Peyer's patch (tissue), 4 donors: ENCODE measurements around the gene DGCR8. TPM values are rescaled to one million over a fixed set of nuclear protein-coding genes. Genes with fewer than 3 reads are reported as not detected.

Experiments used
- DNase-seq, 3 donors: peaks; one replicate each; pipeline ENCODE4 v3.0.0-alpha.2; 2017 to 2019
- H3K27ac ChIP-seq, 4 donors: fragments of 200-600 bp; sonication (generic); one replicate each; pipeline ENCODE4 v1.5.1; 2016 to 2019
- H3K27me3 ChIP-seq, 2 donors: fragments of 200-600 bp; sonication (generic); one replicate each; pipeline ENCODE4 v1.5.1; 2019
- H3K36me3 ChIP-seq, 3 donors: fragments of 200-600 bp; sonication (generic); one replicate each; pipeline ENCODE4 v1.5.1; 2016 to 2019
- H3K4me1 ChIP-seq, 4 donors: fragments of 200-600 bp; sonication (generic); one replicate each; pipeline ENCODE4 v1.5.1; 2016 to 2019
- H3K4me3 ChIP-seq, 4 donors: fragments of 200-600 bp; sonication (generic); 1 replicate in 3 of 4; 2 replicates in 1 of 4; pipeline ENCODE4 v1.5.1; 2016 to 2019; ENCODE audit warnings: mild to moderate bottlenecking in 1 of 4
- H3K9me3 ChIP-seq, 4 donors: fragments of 200-600 bp; sonication (generic); one replicate each; pipeline ENCODE4 v1.5.1; 2016 to 2019; ENCODE audit warnings: mild to moderate bottlenecking in 1 of 4
- POLR2A ChIP-seq, 2 donors: fragments of 450-650 bp; IDR thresholded peaks; one replicate each; pipeline ENCODE4 v1.5.1; 2017; ENCODE audit warnings: antibody characterized with exemption in 2 of 2, mild to moderate bottlenecking in 2 of 2, moderate library complexity in 2 of 2
- total RNA-seq, 4 donors: library from RNA; depleted of rRNA; stranded (reverse); fragments of >200 nt; gene quantifications; one replicate each; pipeline ENCODE4 v1.1.0, GENCODE V29; 2016
- TF ChIP-seq, protein P1 (sequence below), 6 experiments: fragments of 450-650 bp in 4 of 6; fragments of 200-600 bp in 2 of 6; sonication (generic) in 1 of 6; IDR thresholded peaks; one replicate each; pipeline ENCODE4 v1.5.1; 2017 to 2019; ENCODE audit warnings: antibody characterized with exemption in 6 of 6, mild to moderate bottlenecking in 3 of 6, moderate library complexity in 1 of 6

The DGCR8 gene
- total RNA-seq, 4 donors from 2014 or later = 40.6 to 138 (median 64.9) TPM

DNA sequence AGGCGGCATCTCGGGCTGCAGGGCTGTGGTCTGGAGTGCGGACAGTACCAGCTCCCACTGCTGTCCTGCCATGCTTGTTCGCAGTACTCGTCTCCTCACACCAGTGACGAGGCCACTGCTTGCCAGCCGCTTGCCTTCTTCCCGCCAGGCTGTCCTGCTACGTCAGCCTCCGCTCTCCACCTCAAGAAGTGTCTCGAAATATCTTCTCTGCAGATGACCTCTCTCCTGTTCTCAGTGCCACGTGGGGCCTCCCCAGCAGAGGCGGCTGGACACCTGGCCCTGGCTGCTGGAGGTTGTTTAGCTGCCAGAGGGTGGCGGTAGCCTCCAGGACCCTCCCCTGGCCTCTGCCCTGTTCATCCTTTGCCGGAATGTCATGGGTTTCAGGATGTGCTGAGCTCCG is 73.9 kb downstream of the DGCR8 start:
- DNase-seq = no peak
- Histone ChIP-seq H3K27me3 (no peaks in the 10 kb centered on the region), H3K9me3 (no peaks in the 10 kb centered on the region), H3K36me3 (no peaks in the 10 kb centered on the region), H3K4me1 (no peaks in the 10 kb centered on the region), H3K27ac (no peak overlapping the region), H3K4me3 (no peak overlapping the region)
- TF ChIP-seq POLR2A (IDR thresholded peaks at IDR 0.05) = no peak
- TF ChIP-seq, protein P1, sequence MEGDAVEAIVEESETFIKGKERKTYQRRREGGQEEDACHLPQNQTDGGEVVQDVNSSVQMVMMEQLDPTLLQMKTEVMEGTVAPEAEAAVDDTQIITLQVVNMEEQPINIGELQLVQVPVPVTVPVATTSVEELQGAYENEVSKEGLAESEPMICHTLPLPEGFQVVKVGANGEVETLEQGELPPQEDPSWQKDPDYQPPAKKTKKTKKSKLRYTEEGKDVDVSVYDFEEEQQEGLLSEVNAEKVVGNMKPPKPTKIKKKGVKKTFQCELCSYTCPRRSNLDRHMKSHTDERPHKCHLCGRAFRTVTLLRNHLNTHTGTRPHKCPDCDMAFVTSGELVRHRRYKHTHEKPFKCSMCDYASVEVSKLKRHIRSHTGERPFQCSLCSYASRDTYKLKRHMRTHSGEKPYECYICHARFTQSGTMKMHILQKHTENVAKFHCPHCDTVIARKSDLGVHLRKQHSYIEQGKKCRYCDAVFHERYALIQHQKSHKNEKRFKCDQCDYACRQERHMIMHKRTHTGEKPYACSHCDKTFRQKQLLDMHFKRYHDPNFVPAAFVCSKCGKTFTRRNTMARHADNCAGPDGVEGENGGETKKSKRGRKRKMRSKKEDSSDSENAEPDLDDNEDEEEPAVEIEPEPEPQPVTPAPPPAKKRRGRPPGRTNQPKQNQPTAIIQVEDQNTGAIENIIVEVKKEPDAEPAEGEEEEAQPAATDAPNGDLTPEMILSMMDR (IDR thresholded peaks at IDR 0.05) = no peak

DNA sequence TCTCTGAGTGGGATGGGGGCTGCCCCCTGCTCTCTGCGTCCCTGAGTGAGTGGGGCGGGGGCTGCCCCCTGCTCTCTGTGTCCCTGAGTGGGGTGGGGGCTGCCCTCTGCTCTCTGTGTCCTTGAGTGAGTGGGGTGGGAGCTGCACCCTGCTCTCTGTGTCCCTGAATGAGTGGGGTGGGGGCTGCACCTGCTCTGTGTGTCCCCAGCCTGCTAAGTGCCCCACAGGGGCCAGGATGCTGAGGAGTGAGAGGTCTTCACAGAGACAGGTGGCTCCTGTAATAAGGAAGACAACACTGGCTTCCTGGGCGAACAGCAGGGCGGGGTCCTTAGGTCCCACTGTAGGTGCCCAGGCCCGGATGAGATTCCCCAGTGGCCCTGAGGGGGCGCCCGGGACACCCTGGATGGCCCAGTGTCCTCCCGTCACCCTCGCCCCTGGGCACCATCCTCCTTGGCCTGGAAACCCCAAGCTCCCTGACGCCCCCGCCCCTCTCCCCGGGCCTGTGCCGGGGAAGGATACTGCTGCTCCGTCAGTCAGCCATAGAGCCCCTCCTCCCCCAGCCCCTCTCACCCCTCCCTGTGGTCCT is 74.7 kb downstream of the DGCR8 start:
- H3K27me3 ChIP-seq = no peaks in the 10 kb centered on the region
- H3K4me1 ChIP-seq = no peaks in the 10 kb centered on the region
- no peak overlapping the region for H3K4me3 ChIP-seq
- TF ChIP-seq, protein P1 (IDR thresholded peaks at IDR 0.05) = no peak
- TF ChIP-seq POLR2A (IDR thresholded peaks at IDR 0.05) = no peak
- DNase-seq = no peak
- no peaks in the 10 kb centered on the region for H3K9me3 ChIP-seq
- no peak overlapping the region for H3K27ac ChIP-seq
- no peaks in the 10 kb centered on the region for H3K36me3 ChIP-seq

DNA sequence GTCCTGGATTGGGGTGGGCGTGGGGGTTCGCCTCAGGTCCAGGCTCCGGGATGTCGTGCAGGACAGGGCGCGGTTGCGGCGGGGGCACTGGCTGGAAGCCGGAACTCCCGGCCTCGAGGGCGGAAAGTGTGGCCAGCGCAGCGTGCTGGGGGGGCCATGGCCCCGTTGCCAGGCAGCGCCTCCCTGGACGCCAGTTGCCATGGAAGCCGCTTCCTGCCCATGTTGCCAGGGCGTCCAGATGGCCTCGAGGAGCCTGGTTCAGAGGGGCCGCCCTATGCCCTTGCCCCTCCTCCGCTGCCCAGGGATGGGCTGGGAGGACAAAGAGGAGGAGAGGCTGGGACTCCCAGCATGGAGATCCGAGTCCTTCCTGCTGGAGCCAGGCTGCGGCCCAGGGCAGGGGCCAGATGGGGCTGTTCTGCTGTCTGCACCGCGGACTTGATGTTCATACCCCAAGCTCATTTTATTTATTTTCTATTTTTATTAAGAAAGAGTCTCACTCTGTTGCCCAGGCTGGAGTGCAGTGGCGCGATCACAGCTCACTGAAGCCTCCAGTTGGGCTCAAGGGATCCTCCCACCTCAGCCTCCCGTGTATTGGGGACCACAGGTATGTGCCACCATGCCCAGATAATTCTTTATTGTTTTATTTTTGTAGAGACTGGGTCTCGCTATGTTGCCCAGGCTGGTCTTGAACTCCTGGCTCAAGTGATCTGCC is 75.4 kb downstream of the DGCR8 start:
- Histone ChIP-seq H3K9me3 (no peaks in the 10 kb centered on the region), H3K27me3 (no peaks in the 10 kb centered on the region), H3K27ac (no peak overlapping the region), H3K36me3 (no peaks in the 10 kb centered on the region), H3K4me1 (no peaks in the 10 kb centered on the region), H3K4me3 (no peak overlapping the region)
- TF ChIP-seq, protein P1 (IDR thresholded peaks at IDR 0.05) = no peak
- TF ChIP-seq POLR2A (IDR thresholded peaks at IDR 0.05) = no peak
- no peak for DNase-seq

DNA sequence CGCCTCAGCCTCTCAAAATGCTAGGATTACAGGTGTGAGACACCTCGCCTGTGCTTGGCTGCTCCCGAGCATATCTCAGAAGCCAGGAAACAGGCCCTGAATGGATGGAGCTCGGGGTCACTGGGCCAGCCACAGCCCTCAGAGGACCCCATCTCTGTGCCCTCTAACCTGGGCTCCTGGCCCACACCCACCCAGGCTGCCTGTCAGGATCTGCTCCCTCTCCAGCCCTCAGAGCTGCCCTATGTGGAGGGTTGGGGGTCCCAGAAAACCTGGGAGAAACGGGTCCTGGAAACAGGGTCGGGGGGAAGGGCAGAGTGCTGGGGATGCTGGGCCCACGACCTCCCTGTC is 76.0 kb downstream of the DGCR8 start:
- H3K4me3 ChIP-seq = no peak overlapping the region
- no peaks in the 10 kb centered on the region for H3K4me1 ChIP-seq
- H3K36me3 ChIP-seq = no peaks in the 10 kb centered on the region
- H3K27ac ChIP-seq = no peak overlapping the region
- TF ChIP-seq, protein P1 (IDR thresholded peaks at IDR 0.05) = no peak
- no peak for TF ChIP-seq POLR2A (IDR thresholded peaks at IDR 0.05)
- H3K9me3 ChIP-seq = no peaks in the 10 kb centered on the region
- no peaks in the 10 kb centered on the region for H3K27me3 ChIP-seq
- no peak for DNase-seq

DNA sequence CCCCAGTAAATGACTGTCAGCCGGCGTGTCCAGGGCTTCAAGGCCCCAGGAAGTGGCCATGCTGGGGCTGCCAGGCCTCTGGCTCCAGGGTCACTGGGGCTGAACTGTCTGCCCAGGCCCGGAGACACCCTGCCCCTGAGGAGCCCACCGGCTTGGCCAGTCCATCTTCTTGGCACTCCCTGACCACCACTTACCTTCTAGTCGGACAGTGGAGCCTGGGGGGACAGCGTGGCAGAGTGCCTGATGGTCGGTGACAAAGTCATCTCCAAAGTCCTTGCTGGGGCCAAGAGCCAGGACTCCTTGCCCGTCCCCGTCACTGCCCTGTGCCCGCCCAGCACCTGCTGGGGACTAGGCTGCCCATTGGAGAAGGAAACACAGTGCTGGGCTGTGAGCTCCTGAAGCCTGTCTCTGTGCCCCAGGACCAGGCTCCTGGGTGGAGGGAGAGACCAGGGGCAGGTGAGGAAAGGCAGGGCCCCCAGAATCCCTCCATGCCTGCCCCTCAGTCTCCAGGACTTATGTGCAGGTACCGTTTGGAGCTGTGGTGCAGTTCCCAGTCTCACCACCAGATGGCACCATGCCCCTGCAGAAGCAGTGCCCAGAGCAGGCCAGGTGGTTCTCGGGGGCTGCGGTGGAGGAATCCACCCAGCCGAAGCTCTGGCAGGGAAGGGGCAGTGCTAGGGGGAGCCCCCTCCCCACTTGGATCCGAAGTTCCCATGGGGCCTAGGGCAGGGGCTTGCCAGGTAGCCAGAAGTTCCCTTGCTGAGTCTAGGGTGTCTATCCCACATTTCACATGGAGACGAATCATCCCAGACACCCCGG is 76.8 kb downstream of the DGCR8 start:
- no peaks in the 10 kb centered on the region for H3K9me3 ChIP-seq
- no peaks in the 10 kb centered on the region for H3K4me1 ChIP-seq
- H3K27ac ChIP-seq = no peak overlapping the region
- peak; percentile 89 to 95 (median 89) for DNase-seq
- H3K36me3 ChIP-seq = no peaks in the 10 kb centered on the region
- H3K4me3 ChIP-seq = no peak overlapping the region
- H3K27me3 ChIP-seq = no peaks in the 10 kb centered on the region
- TF ChIP-seq, protein P1 (IDR thresholded peaks at IDR 0.05) = peak; percentile 96 to 100 (median 99)
- peak in 1 of 2 donors; percentile 35 for TF ChIP-seq POLR2A (IDR thresholded peaks at IDR 0.05)
